Keratinocyte (primary cell): Measurements from ENCODE around the gene PLCB3. TPM values are rescaled to one million over a fixed set of nuclear protein-coding genes. Genes with fewer than 3 reads are reported as not detected.

Experiments
- DNase-seq: peaks from one replicate; pipeline ENCODE4 v3.0.0-alpha.2; 2011; ENCODE audit warnings: low read depth, missing footprints, low spot score
- FAIRE-seq: peaks from 2 replicates; lab custom pipeline; 2011; peaks lifted over from hg19 to GRCh38; lab: Jason Lieb, UNC
- H2AFZ ChIP-seq: 2 replicates; pipeline ENCODE4 v1.6.0; 2012; ENCODE audit warnings: low read length, control low read depth, inconsistent platforms; ENCODE audit not compliant: control insufficient read depth
- H3K27ac ChIP-seq: 2 replicates; pipeline ENCODE4 v1.5.1; 2011; ENCODE audit warnings: low read length; ENCODE audit not compliant: control insufficient read depth, insufficient read depth
- H3K27me3 ChIP-seq: 3 replicates; pipeline ENCODE4 v1.6.0; 2011; ENCODE audit warnings: low read length; ENCODE audit not compliant: control insufficient read depth, insufficient read depth; ENCODE audit errors: extremely low read depth
- H3K36me3 ChIP-seq, 2 experiments: 2 replicates in 1 of 2; 3 replicates in 1 of 2; pipeline ENCODE4 v1.5.1; 2011; ENCODE audit warnings: low read length in 2 of 2, mild to moderate bottlenecking in 1 of 2; ENCODE audit not compliant: control insufficient read depth in 2 of 2, insufficient read depth in 2 of 2; ENCODE audit errors: extremely low read depth in 1 of 2
- H3K4me1 ChIP-seq: 3 replicates; pipeline ENCODE4 v1.5.1; 2011; ENCODE audit warnings: low read length; ENCODE audit not compliant: control insufficient read depth, insufficient read depth; ENCODE audit errors: extremely low read depth
- H3K4me2 ChIP-seq: 3 replicates; pipeline ENCODE4 v1.6.0; 2011; ENCODE audit warnings: low read depth, low read length; ENCODE audit not compliant: control insufficient read depth, insufficient read depth; ENCODE audit errors: extremely low read depth
- H3K4me3 ChIP-seq, 3 experiments: fragments of 200-600 bp in 1 of 3; sonication (generic) in 1 of 3; 2 replicates in 2 of 3; 3 replicates in 1 of 3; pipeline ENCODE4 v1.5.1; 2011 to 2016; ENCODE audit warnings: low read length in 3 of 3, mild to moderate bottlenecking in 3 of 3, control low read depth in 2 of 3, inconsistent platforms in 1 of 3, low read depth in 1 of 3, mixed read lengths in 1 of 3, mixed run types in 1 of 3, moderate library complexity in 1 of 3; ENCODE audit not compliant: control insufficient read depth in 2 of 3, insufficient read depth in 2 of 3; ENCODE audit errors: extremely low read depth in 1 of 3
- H3K79me2 ChIP-seq: 2 replicates; pipeline ENCODE4 v1.6.0; 2012; ENCODE audit warnings: low read length; ENCODE audit not compliant: control insufficient read depth, insufficient read depth
- H3K9ac ChIP-seq: 3 replicates; pipeline ENCODE4 v1.6.0; 2011; ENCODE audit warnings: low read length; ENCODE audit not compliant: control insufficient read depth, insufficient read depth; ENCODE audit errors: extremely low read depth
- H3K9me1 ChIP-seq: 3 replicates; pipeline ENCODE4 v1.6.0; 2011; ENCODE audit warnings: low read length; ENCODE audit not compliant: control insufficient read depth, insufficient read depth; ENCODE audit errors: extremely low read depth
- H3K9me3 ChIP-seq: 2 replicates; pipeline ENCODE4 v1.5.1; 2012; ENCODE audit warnings: low read depth, low read length; ENCODE audit not compliant: control insufficient read depth
- H4K20me1 ChIP-seq: 3 replicates; pipeline ENCODE4 v1.6.0; 2011; ENCODE audit warnings: low read length; ENCODE audit not compliant: control insufficient read depth, insufficient read depth; ENCODE audit errors: extremely low read depth
- CTCF ChIP-seq, 3 experiments: IDR thresholded peaks in 1 of 3; conservative IDR thresholded peaks in 1 of 3; optimal IDR thresholded peaks in 1 of 3; 2 replicates in 2 of 3; 3 replicates in 1 of 3; pipeline versions ENCODE3 to v1.5.1; 2011; ENCODE audit warnings: low read length in 3 of 3, mild to moderate bottlenecking in 3 of 3, moderate library complexity in 2 of 3, control low read depth in 1 of 3, inconsistent platforms in 1 of 3; ENCODE audit not compliant: insufficient read depth in 2 of 3; ENCODE audit errors: extremely low read depth in 1 of 3
- EZH2 ChIP-seq: IDR thresholded peaks from one replicate; pipeline ENCODE4 v1.6.1; 2012; ENCODE audit warnings: inconsistent platforms, mild to moderate bottlenecking, low read length, moderate library complexity
- dilution Hi-C: fragments of 300-500 bp; cut with MboI; formaldehyde crosslinking; loops from one replicate; pipeline ENCODE4 v1.7.0; 2020; ENCODE audit warnings: low sequenced_read_pairs; ENCODE audit not compliant: extremely low pct_ligation_motif_present
- polyA plus RNA-seq, 5 experiments: library from polyadenylated mRNA; depleted of rRNA in 3 of 5; stranded (reverse) in 3 of 5; stranded (forward) in 1 of 5; unstranded in 1 of 5; fragments of >200 nt; gene quantifications; 1 replicate in 1 of 5; 2 replicates in 3 of 5; 3 replicates in 1 of 5; pipeline versions ENCODE4 v1.2.1 to v1.2.3, GENCODE V29; 2011 to 2012; ENCODE audit warnings: missing spikeins in 2 of 5, low read depth in 1 of 5, low replicate concordance in 1 of 5

PLCB3 gene
- polyA plus RNA-seq, 1 donor (not counting 4 experiments of a cell fraction or from before 2014, with no cell fraction given): 32.5 TPM

GRCh38 chr11:64243236-64243854 is 8.0 kb upstream of the PLCB3 start:
- dilution Hi-C loops: no loop called here
- Histone ChIP-seq H3K27ac (peak overlapping the region; percentile 2), H3K79me2 (peaks cover 26% of the 10 kb centered on the region), H3K36me3 (peaks cover 11 to 22% of the 10 kb centered on the region in 2 experiments), H3K9me3 (no peaks in the 10 kb centered on the region), H3K4me1 (peaks cover 40% of the 10 kb centered on the region), H3K4me2 (peak overlapping the region; percentile 67), H2AFZ (no peak overlapping the region), H3K9me1 (no peaks in the 10 kb centered on the region), H3K9ac (no peak overlapping the region), H4K20me1 (no peaks in the 10 kb centered on the region), H3K27me3 (no peaks in the 10 kb centered on the region), H3K4me3 (no peak overlapping the region)
- DNase-seq (no peak), FAIRE-seq (no peak)
- TF ChIP-seq CTCF (optimal IDR thresholded peaks at IDR 0.05 in 1 of 3, IDR thresholded peaks at IDR 0.05 in 1 of 3, conservative IDR thresholded peaks at IDR 0.05 in 1 of 3; ENCODE audit: extremely low read depth in 1 of 3, insufficient read depth in 2 of 3, low read length in 3 of 3) (no peak), EZH2 (no peak)

- TF ChIP-seq CTCF (optimal IDR thresholded peaks at IDR 0.05 in 1 of 3, IDR thresholded peaks at IDR 0.05 in 1 of 3, conservative IDR thresholded peaks at IDR 0.05 in 1 of 3; ENCODE audit: extremely low read depth in 1 of 3, insufficient read depth in 2 of 3, low read length in 3 of 3) (no peak), EZH2 (no peak)
- no peaks in the 10 kb centered on the region for H3K9me3 ChIP-seq
- DNase-seq (no peak), FAIRE-seq (no peak)
- H3K4me3 ChIP-seq: peak overlapping the region in 1 of 3 experiments; percentile 20
- no peaks in the 10 kb centered on the region for H3K27me3 ChIP-seq
- H2AFZ ChIP-seq: no peak overlapping the region
- no peak overlapping the region for H3K9ac ChIP-seq
- H3K9me1 ChIP-seq: no peaks in the 10 kb centered on the region
- peaks cover 40% of the 10 kb centered on the region for H3K4me1 ChIP-seq
- dilution Hi-C loops: no loop called here
- no peaks in the 10 kb centered on the region for H4K20me1 ChIP-seq
- peaks cover 26% of the 10 kb centered on the region for H3K79me2 ChIP-seq
- H3K36me3 ChIP-seq: peaks cover 6 to 15% of the 10 kb centered on the region in 2 experiments
- H3K27ac ChIP-seq: no peak overlapping the region
- H3K4me2 ChIP-seq: peak overlapping the region; percentile 32
Observed at GRCh38 chr11:64244107-64244506, 7.2 kb upstream of the PLCB3 start.
